Neural cell (in vitro differentiated cells): ENCODE results near the gene RAB2B. TPM values are rescaled to one million over a fixed set of nuclear protein-coding genes. Genes with fewer than 3 reads are reported as not detected.

ENCODE experiments used
- H2AFZ ChIP-seq: fragments of 200-600, 300-800 bp; sonication (generic), shearing (Covaris generic); 2 replicates; pipeline ENCODE4 v1.6.0; 2014; ENCODE audit warnings: low read depth, mild to moderate bottlenecking, antibody characterized with exemption, low read length, moderate library complexity
- H3F3A ChIP-seq: fragments of 200-600 bp; shearing (Covaris generic); 2 replicates; pipeline ENCODE4 v1.6.1; 2016; ENCODE audit warnings: mild to moderate bottlenecking, moderate library complexity, mixed read lengths, antibody characterized with exemption, low read length; ENCODE audit not compliant: insufficient read depth, poor library complexity, severe bottlenecking
- H3K27ac ChIP-seq: fragments of 200-600, 300-800 bp; sonication (generic), shearing (Covaris generic); 2 replicates; pipeline ENCODE4 v1.5.1; 2014; ENCODE audit warnings: mild to moderate bottlenecking, low read length, moderate library complexity
- H3K27me3 ChIP-seq: fragments of 300-800, 200-600 bp; sonication (generic), shearing (Covaris generic); 2 replicates; pipeline ENCODE4 v1.6.0; 2014; ENCODE audit warnings: mild to moderate bottlenecking, low read depth, low read length, moderate library complexity; ENCODE audit not compliant: insufficient read depth
- H3K36me3 ChIP-seq: fragments of 300-800, 200-600 bp; sonication (generic), shearing (Covaris generic); 2 replicates; pipeline ENCODE4 v1.5.1; 2014; ENCODE audit warnings: mild to moderate bottlenecking, antibody characterized with exemption, low read length, moderate library complexity; ENCODE audit not compliant: insufficient read depth
- H3K4me2 ChIP-seq: fragments of 300-800, 200-600 bp; sonication (generic), shearing (Covaris generic); 2 replicates; pipeline ENCODE4 v1.6.0; 2014; ENCODE audit warnings: mild to moderate bottlenecking, low read length
- H3K4me3 ChIP-seq: fragments of 300-800, 200-600 bp; sonication (generic), shearing (Covaris generic); 2 replicates; pipeline ENCODE4 v1.5.1; 2014; ENCODE audit warnings: mild to moderate bottlenecking, low read length, moderate library complexity
- H3K79me2 ChIP-seq: fragments of 200-600 bp; shearing (Covaris generic); replicated peaks from 2 replicates; pipeline ENCODE4 v1.6.0; 2014; ENCODE audit warnings: mild to moderate bottlenecking, low read length, moderate library complexity; ENCODE audit not compliant: insufficient read depth
- H3K9ac ChIP-seq: fragments of 300-800, 200-600 bp; sonication (generic), shearing (Covaris generic); 2 replicates; pipeline ENCODE4 v1.6.1; 2016; ENCODE audit warnings: mild to moderate bottlenecking, low read length, mixed read lengths
- H3K9me2 ChIP-seq: fragments of 200-600 bp; shearing (Covaris generic); 2 replicates; pipeline ENCODE4 v1.6.1; 2016; ENCODE audit warnings: mild to moderate bottlenecking, low read length, mixed read lengths; ENCODE audit not compliant: insufficient read depth
- H3K9me3 ChIP-seq: fragments of 200-600, 300-800 bp; sonication (generic), shearing (Covaris generic); 2 replicates; pipeline ENCODE4 v1.6.1; 2016; ENCODE audit warnings: mild to moderate bottlenecking, mixed run types, low read length, moderate library complexity, mixed read lengths
- H4K20me1 ChIP-seq: fragments of 200-600 bp; shearing (Covaris generic); 2 replicates; pipeline ENCODE4 v1.6.1; 2016; ENCODE audit warnings: mild to moderate bottlenecking, mixed run types; ENCODE audit not compliant: insufficient read depth
- EP300 ChIP-seq: fragments of 450-650 bp; conservative IDR thresholded peaks from 2 replicates; pipeline ENCODE4 v1.6.1; 2014; ENCODE audit warnings: antibody characterized with exemption, mild to moderate bottlenecking, moderate library complexity; ENCODE audit not compliant: poor library complexity, severe bottlenecking
- EZH2 ChIP-seq: fragments of 200-600, 300-800 bp; shearing (Covaris generic), sonication (generic); IDR thresholded peaks from 2 replicates; pipeline ENCODE4 v1.6.1; 2014; ENCODE audit warnings: antibody characterized with exemption, low read length, borderline replicate concordance, mild to moderate bottlenecking; ENCODE audit not compliant: insufficient read depth, poor library complexity, severe bottlenecking
- MXI1 ChIP-seq: fragments of 450-650 bp; conservative IDR thresholded peaks from 2 replicates; pipeline ENCODE4 v1.6.1; 2014; ENCODE audit warnings: antibody characterized with exemption, mild to moderate bottlenecking; ENCODE audit not compliant: poor library complexity, severe bottlenecking
- POLR2AphosphoS5 ChIP-seq: IDR thresholded peaks from 2 replicates; pipeline ENCODE4 v1.6.1; 2012
- RAD21 ChIP-seq: fragments of 450-650 bp; conservative IDR thresholded peaks from 2 replicates; pipeline ENCODE4 v1.6.1; 2014; ENCODE audit warnings: antibody characterized with exemption, mild to moderate bottlenecking, moderate library complexity
- SMC3 ChIP-seq: fragments of 450-650 bp; conservative IDR thresholded peaks from 2 replicates; pipeline ENCODE4 v1.6.1; 2014; ENCODE audit warnings: antibody characterized with exemption, mild to moderate bottlenecking, moderate library complexity; ENCODE audit not compliant: poor library complexity
- TAF1 ChIP-seq: IDR thresholded peaks from 2 replicates; pipeline ENCODE4 v1.6.1; 2012; ENCODE audit warnings: low read depth
- polyA plus RNA-seq: library from polyadenylated mRNA; depleted of rRNA; stranded (reverse); fragments of >200 nt; gene quantifications from 2 replicates; pipeline ENCODE4 v1.2.3, GENCODE V29; 2014
- TF ChIP-seq, protein P1 (sequence below): IDR thresholded peaks from 2 replicates; pipeline ENCODE4 v1.6.1; 2012; ENCODE audit warnings: borderline replicate concordance
- TF ChIP-seq, protein P2 (sequence below): fragments of 450-650 bp; IDR thresholded peaks from 2 replicates; pipeline ENCODE4 v1.5.1; 2014; ENCODE audit warnings: antibody characterized with exemption, mild to moderate bottlenecking, moderate library complexity; ENCODE audit not compliant: poor library complexity, severe bottlenecking

RAB2B gene
- polyA plus RNA-seq, 1 donor from 2014 or later = 47.9 TPM

DNA sequence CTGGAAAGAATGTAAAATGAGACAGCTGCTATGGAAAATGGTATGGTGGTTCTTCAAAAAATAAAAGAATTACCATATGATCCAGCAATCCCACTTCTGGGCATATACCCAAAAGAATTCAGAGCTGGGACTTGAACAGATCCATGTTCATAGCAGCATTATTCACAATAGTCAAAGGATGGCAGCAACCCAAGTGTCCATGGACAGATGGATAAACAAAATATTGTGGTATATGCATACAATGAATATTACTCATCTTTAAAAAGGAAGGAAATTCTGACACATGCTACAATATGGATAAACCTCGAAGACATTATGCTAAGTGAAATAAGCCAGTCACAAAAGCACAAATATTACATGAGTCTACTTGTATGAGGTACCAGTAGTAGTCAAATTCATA, 9.1 kb downstream of the RAB2B start:
- H4K20me1 ChIP-seq = no peaks in the 10 kb centered on the region
- H3K4me3 ChIP-seq = no peak overlapping the region
- no peaks in the 10 kb centered on the region for H3K27me3 ChIP-seq
- no peak overlapping the region for H3K27ac ChIP-seq
- no peaks in the 10 kb centered on the region for H3F3A ChIP-seq
- no peak for TF ChIP-seq EP300
- TF ChIP-seq POLR2AphosphoS5 = no peak
- TF ChIP-seq SMC3 = no peak
- TF ChIP-seq MXI1 = no peak
- TF ChIP-seq, protein P1, sequence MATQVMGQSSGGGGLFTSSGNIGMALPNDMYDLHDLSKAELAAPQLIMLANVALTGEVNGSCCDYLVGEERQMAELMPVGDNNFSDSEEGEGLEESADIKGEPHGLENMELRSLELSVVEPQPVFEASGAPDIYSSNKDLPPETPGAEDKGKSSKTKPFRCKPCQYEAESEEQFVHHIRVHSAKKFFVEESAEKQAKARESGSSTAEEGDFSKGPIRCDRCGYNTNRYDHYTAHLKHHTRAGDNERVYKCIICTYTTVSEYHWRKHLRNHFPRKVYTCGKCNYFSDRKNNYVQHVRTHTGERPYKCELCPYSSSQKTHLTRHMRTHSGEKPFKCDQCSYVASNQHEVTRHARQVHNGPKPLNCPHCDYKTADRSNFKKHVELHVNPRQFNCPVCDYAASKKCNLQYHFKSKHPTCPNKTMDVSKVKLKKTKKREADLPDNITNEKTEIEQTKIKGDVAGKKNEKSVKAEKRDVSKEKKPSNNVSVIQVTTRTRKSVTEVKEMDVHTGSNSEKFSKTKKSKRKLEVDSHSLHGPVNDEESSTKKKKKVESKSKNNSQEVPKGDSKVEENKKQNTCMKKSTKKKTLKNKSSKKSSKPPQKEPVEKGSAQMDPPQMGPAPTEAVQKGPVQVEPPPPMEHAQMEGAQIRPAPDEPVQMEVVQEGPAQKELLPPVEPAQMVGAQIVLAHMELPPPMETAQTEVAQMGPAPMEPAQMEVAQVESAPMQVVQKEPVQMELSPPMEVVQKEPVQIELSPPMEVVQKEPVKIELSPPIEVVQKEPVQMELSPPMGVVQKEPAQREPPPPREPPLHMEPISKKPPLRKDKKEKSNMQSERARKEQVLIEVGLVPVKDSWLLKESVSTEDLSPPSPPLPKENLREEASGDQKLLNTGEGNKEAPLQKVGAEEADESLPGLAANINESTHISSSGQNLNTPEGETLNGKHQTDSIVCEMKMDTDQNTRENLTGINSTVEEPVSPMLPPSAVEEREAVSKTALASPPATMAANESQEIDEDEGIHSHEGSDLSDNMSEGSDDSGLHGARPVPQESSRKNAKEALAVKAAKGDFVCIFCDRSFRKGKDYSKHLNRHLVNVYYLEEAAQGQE = no peak
- TF ChIP-seq, protein P2, sequence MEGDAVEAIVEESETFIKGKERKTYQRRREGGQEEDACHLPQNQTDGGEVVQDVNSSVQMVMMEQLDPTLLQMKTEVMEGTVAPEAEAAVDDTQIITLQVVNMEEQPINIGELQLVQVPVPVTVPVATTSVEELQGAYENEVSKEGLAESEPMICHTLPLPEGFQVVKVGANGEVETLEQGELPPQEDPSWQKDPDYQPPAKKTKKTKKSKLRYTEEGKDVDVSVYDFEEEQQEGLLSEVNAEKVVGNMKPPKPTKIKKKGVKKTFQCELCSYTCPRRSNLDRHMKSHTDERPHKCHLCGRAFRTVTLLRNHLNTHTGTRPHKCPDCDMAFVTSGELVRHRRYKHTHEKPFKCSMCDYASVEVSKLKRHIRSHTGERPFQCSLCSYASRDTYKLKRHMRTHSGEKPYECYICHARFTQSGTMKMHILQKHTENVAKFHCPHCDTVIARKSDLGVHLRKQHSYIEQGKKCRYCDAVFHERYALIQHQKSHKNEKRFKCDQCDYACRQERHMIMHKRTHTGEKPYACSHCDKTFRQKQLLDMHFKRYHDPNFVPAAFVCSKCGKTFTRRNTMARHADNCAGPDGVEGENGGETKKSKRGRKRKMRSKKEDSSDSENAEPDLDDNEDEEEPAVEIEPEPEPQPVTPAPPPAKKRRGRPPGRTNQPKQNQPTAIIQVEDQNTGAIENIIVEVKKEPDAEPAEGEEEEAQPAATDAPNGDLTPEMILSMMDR = no peak
- TF ChIP-seq EZH2 = no peak
- TF ChIP-seq TAF1 = no peak
- TF ChIP-seq RAD21 = no peak
- H2AFZ ChIP-seq = no peak overlapping the region
- no peaks in the 10 kb centered on the region for H3K36me3 ChIP-seq
- H3K9me3 ChIP-seq = no peaks in the 10 kb centered on the region
- H3K79me2 ChIP-seq = no peaks in the 10 kb centered on the region
- H3K4me2 ChIP-seq = no peak overlapping the region
- H3K9ac ChIP-seq = no peak overlapping the region
- H3K9me2 ChIP-seq = no peaks in the 10 kb centered on the region

DNA sequence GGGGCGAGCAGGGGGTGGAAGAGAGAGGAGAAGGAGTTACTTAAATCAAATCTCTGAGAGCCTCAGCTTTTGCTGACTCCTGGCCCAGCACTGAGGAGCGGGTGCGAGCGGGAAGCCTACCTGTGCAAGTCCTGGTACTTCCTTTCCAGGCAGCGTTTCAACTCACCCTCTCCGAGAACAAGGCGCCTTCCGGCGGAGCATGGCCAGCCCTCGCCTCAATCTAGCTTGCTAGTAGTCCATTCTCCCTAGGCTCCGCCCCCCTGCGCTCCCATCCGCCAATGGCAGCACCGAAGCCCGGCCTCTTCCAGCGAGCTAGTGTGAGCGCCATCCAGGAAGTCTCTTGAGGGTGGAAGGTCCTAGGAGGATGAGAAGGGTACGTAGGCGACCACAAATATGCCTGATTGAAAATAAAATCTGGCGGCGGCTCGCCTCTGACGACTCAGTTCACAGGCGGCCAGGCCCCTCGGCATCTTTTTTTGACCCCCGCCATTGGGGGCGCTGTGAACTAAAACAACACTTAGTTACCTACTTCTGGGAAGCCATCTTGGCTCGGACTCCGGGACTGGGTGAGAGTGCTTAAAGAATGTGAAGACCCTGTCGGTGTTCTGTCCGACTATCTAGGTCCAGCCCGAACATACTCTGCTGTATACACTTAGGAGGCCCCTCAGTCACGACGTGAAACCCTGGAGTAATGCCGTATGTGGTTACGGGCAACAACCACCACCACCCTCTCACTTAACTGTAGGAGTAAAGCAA, 20.7 kb downstream of the RAB2B start, which contains the start of gene CHD8:
Gene CHD8 (minus strand): TSS at position 212 of the 756 bp plus-strand sequence. CDS start 24,480 bp downstream, outside the sequence.
- no peaks in the 10 kb centered on the region for H3K36me3 ChIP-seq
- no peaks in the 10 kb centered on the region for H4K20me1 ChIP-seq
- TF ChIP-seq, protein P2 = peak; percentile 93
- TF ChIP-seq RAD21 (peak; percentile 33), MXI1 (peak; percentile 94), SMC3 (peak; percentile 33), TAF1 (peak; percentile 84), EZH2 (no peak), EP300 (no peak), POLR2AphosphoS5 (peak; percentile 88)
- TF ChIP-seq, protein P1 = no peak
- no peaks in the 10 kb centered on the region for H3K27me3 ChIP-seq
- no peaks in the 10 kb centered on the region for H3K9me3 ChIP-seq
- H3F3A ChIP-seq = no peaks in the 10 kb centered on the region
- H3K27ac ChIP-seq = peak within 1 kb of the TSS; percentile 87
- peak within 1 kb of the TSS; percentile 80 for H3K9ac ChIP-seq
- H3K9me2 ChIP-seq = no peaks in the 10 kb centered on the region
- peak within 1 kb of the TSS; percentile 93 for H2AFZ ChIP-seq
- H3K4me2 ChIP-seq = peak within 1 kb of the TSS; percentile 79
- peak within 1 kb of the TSS; percentile 88 for H3K4me3 ChIP-seq
- H3K79me2 ChIP-seq = peaks cover 36% of the 10 kb centered on the region
